GM12892 (cell line): ENCODE results near the gene CCKAR.

ENCODE experiments used
- POLR2A ChIP-seq: IDR thresholded peaks from 2 replicates; pipeline ENCODE4 v1.6.1; 2011; ENCODE audit warnings: low read depth, low read length, control low read depth
- POLR2AphosphoS5 ChIP-seq: IDR thresholded peaks from 2 replicates; pipeline ENCODE4 v1.6.1; 2011; ENCODE audit warnings: low read depth, low read length, control low read depth

GRCh38 chr4:26522478-26522877 is 32.2 kb upstream of the CCKAR start:
- TF ChIP-seq POLR2A, result no peak
- TF ChIP-seq POLR2AphosphoS5, result no peak
